ENCODE data around the gene GPR45. TPM values are rescaled to one million over a fixed set of nuclear protein-coding genes. Genes with fewer than 3 reads are reported as not detected.

The GPR45 gene
- polyA plus RNA-seq, 1 of the 3 experiments (the other 2 are of a cell fraction), result not detected

- H3K36me3 ChIP-seq (replicated peaks in 1 of 2; ENCODE audit: control insufficient read depth in 1 of 2, insufficient read depth in 2 of 2, low read length in 1 of 2), result no peaks in the 10 kb centered on the region
- H4K20me1 ChIP-seq (ENCODE audit: insufficient read depth), result no peaks in the 10 kb centered on the region
- H3K79me2 ChIP-seq (ENCODE audit: insufficient read depth), result no peaks in the 10 kb centered on the region
- H3K27ac ChIP-seq (ENCODE audit: low read depth in 2 of 2, low read length in 1 of 2), result no peak overlapping the region
- no peaks in the 10 kb centered on the region for H3K9me2 ChIP-seq
- H3K9me3 ChIP-seq, result no peaks in the 10 kb centered on the region
- peaks cover 3 to 7% of the 10 kb centered on the region in 2 experiments; a peak in 2 of 4 replicates for H3K4me1 ChIP-seq (ENCODE audit: control insufficient read depth in 1 of 2, insufficient read depth in 2 of 2, low read depth in 1 of 2, low read length in 1 of 2)
- H3K4me3 ChIP-seq (ENCODE audit: low read depth in 2 of 2, low read length in 1 of 2), result no peak overlapping the region
- no peak for DNase-seq
- no peak overlapping the region for H3K9ac ChIP-seq
- POLR2A ChIA-PET, result no interaction called here
- no peak overlapping the region for H2AFZ ChIP-seq (ENCODE audit: low read depth)
- H3F3A ChIP-seq (replicated peaks; ENCODE audit: insufficient read depth), result peaks cover 3% of the 10 kb centered on the region
- CTCF ChIA-PET, result interaction anchor here (1.2 to 2.1 kb wide), 3 partner anchors 16 to 37 kb away, joined by 3 to 6 read pairs (median 4); no protein-coding TSS in a partner anchor
- no peak for TF ChIP-seq TCF12 (IDR thresholded peaks at IDR 0.05)
- no peak for TF ChIP-seq POLR2AphosphoS5 (IDR thresholded peaks at IDR 0.05; ENCODE audit: low read depth, low read length)
- TF ChIP-seq RFX5 (IDR thresholded peaks at IDR 0.05; ENCODE audit: low read length), result no peak
- TF ChIP-seq REST (IDR thresholded peaks at IDR 0.05; ENCODE audit: low read depth, low read length), result no peak
- 69% methylated on average over 3 of the region's 3 CpGs for WGBS (ENCODE audit: low lambda C conversion rate)
- no peak overlapping the region for H3K4me2 ChIP-seq
- H3K27me3 ChIP-seq (ENCODE audit: insufficient read depth), result no peaks in the 10 kb centered on the region
Measured at GRCh38 chr2:105257981-105258380, 16.4 kb downstream of the GPR45 start.

- H3K27me3 ChIP-seq (ENCODE audit: insufficient read depth), result no peaks in the 10 kb centered on the region
- WGBS (ENCODE audit: low lambda C conversion rate), result 83% methylated on average over 9 of the region's 10 CpGs
- no peak overlapping the region for H3K9ac ChIP-seq
- DNase-seq, result no peak
- H3K79me2 ChIP-seq (ENCODE audit: insufficient read depth), result no peaks in the 10 kb centered on the region
- H3K36me3 ChIP-seq (replicated peaks in 1 of 2; ENCODE audit: control insufficient read depth in 1 of 2, insufficient read depth in 2 of 2, low read length in 1 of 2), result no peaks in the 10 kb centered on the region
- no peaks in the 10 kb centered on the region for H4K20me1 ChIP-seq (ENCODE audit: insufficient read depth)
- H2AFZ ChIP-seq (ENCODE audit: low read depth), result no peak overlapping the region
- H3K27ac ChIP-seq (ENCODE audit: low read depth in 2 of 2, low read length in 1 of 2), result no peak overlapping the region
- H3K9me2 ChIP-seq, result no peaks in the 10 kb centered on the region
- H3K9me3 ChIP-seq, result no peaks in the 10 kb centered on the region
- CTCF ChIA-PET, result interaction anchor here (1.2 to 2.1 kb wide), 2 partner anchors 15 to 36 kb away, joined by 3 to 6 read pairs; no protein-coding TSS in a partner anchor
- H3F3A ChIP-seq (replicated peaks; ENCODE audit: insufficient read depth), result peaks cover 3% of the 10 kb centered on the region
- POLR2A ChIA-PET, result no interaction called here
- peaks cover 3 to 7% of the 10 kb centered on the region in 2 experiments; a peak in 2 of 4 replicates for H3K4me1 ChIP-seq (ENCODE audit: control insufficient read depth in 1 of 2, insufficient read depth in 2 of 2, low read depth in 1 of 2, low read length in 1 of 2)
- no peak overlapping the region for H3K4me2 ChIP-seq
- H3K4me3 ChIP-seq (ENCODE audit: low read depth in 2 of 2, low read length in 1 of 2), result no peak overlapping the region
- TF ChIP-seq USF1 (IDR thresholded peaks at IDR 0.05; ENCODE audit: borderline replicate concordance, low read depth), result no peak
- TF ChIP-seq FOXM1 (IDR thresholded peaks at IDR 0.05; ENCODE audit: low read depth), result no peak
- TF ChIP-seq USF2 (IDR thresholded peaks at IDR 0.05; ENCODE audit: borderline replicate concordance, low read depth, low read length), result no peak
- TF ChIP-seq JUND (IDR thresholded peaks at IDR 0.05), result no peak
- no peak for TF ChIP-seq IRF3 (IDR thresholded peaks at IDR 0.05; ENCODE audit: low read depth, low read length)
- no peak for TF ChIP-seq MEF2A (IDR thresholded peaks at IDR 0.05; ENCODE audit: borderline replicate concordance, low read depth)
- no peak for TF ChIP-seq EZH2phosphoT487 (IDR thresholded peaks at IDR 0.05; ENCODE audit: borderline replicate concordance, low read depth)
- TF ChIP-seq SMC3 (IDR thresholded peaks at IDR 0.05; ENCODE audit: low read depth, low read length), result no peak
- TF ChIP-seq TCF12 (IDR thresholded peaks at IDR 0.05), result no peak
- TF ChIP-seq NRF1 (IDR thresholded peaks at IDR 0.05; ENCODE audit: low read depth, low read length), result no peak
- no peak for TF ChIP-seq TEAD4 (IDR thresholded peaks at IDR 0.05; ENCODE audit: borderline replicate concordance, insufficient read depth)
- no peak for TF ChIP-seq PBX3 (IDR thresholded peaks at IDR 0.05)
- no peak for TF ChIP-seq FOSL2 (IDR thresholded peaks at IDR 0.05; ENCODE audit: borderline replicate concordance, low read depth)
- no peak for TF ChIP-seq RAD21 (IDR thresholded peaks at IDR 0.05; ENCODE audit: low read length)
- TF ChIP-seq ELF1 (IDR thresholded peaks at IDR 0.05), result no peak
- TF ChIP-seq NFIC (IDR thresholded peaks at IDR 0.05; ENCODE audit: borderline replicate concordance), result no peak
- no peak for TF ChIP-seq YY1 (IDR thresholded peaks at IDR 0.05; ENCODE audit: low read depth)
- TF ChIP-seq GABPA (IDR thresholded peaks at IDR 0.05; ENCODE audit: low read depth), result no peak
- TF ChIP-seq MAX (IDR thresholded peaks at IDR 0.05; ENCODE audit: low read depth), result no peak
Measured at GRCh38 chr2:105258835-105259350, 17.4 kb downstream of the GPR45 start.

Data from SK-N-SH (cell line).